HepG2 (cell line): ENCODE measurements around the gene XPC. TPM values are rescaled to one million over a fixed set of nuclear protein-coding genes. Genes with fewer than 3 reads are reported as not detected.

Experiments used
- AGO2 ChIP-seq: fragments of 200-400 bp; formaldehyde crosslinking; optimal IDR thresholded peaks from 2 replicates; pipeline ENCODE3; 2017; ENCODE audit warnings: mild to moderate bottlenecking, low read depth, low read length, moderate library complexity
- CC2D1A ChIP-seq: sonication (generic); formaldehyde crosslinking; IDR thresholded peaks from 2 replicates; pipeline ENCODE4 v1.8.1; 2023; ENCODE audit warnings: mild to moderate bottlenecking, missing genetic modification reagents
- ETV5 ChIP-seq: IDR thresholded peaks from 2 replicates; pipeline ENCODE4 v1.6.1; 2018; ENCODE audit warnings: missing biosample characterization, missing genetic modification reagents, inconsistent platforms, borderline replicate concordance
- FOXA1 ChIP-seq, 2 experiments: fragments of 450-650 bp in 1 of 2; sonication (generic) in 1 of 2; formaldehyde crosslinking in 1 of 2; IDR thresholded peaks; 2 replicates each; pipeline versions ENCODE4 v1.4.0 to v1.6.1; 2016 to 2020; ENCODE audit warnings: missing genetic modification reagents in 1 of 2
- HDAC2 ChIP-seq: sonication (generic); formaldehyde crosslinking; IDR thresholded peaks from 2 replicates; pipeline ENCODE4 v1.4.0; 2020; ENCODE audit warnings: missing genetic modification reagents
- HNF4A ChIP-seq: sonication (generic); formaldehyde crosslinking; IDR thresholded peaks from 2 replicates; pipeline ENCODE4 v1.4.0; 2020; ENCODE audit warnings: missing genetic modification reagents
- HNF4G ChIP-seq, 2 experiments: sonication (generic) in 1 of 2; formaldehyde crosslinking in 1 of 2; IDR thresholded peaks; 2 replicates each; pipeline versions ENCODE4 v1.4.0 to v1.6.1; 2011 to 2020; ENCODE audit warnings: borderline replicate concordance in 2 of 2, low read depth in 2 of 2, mild to moderate bottlenecking in 2 of 2, low read length in 1 of 2, missing genetic modification reagents in 1 of 2, moderate library complexity in 1 of 2
- LCORL ChIP-seq, 2 experiments: fragments of 450-650 bp in 1 of 2; sonication (generic) in 1 of 2; formaldehyde crosslinking in 1 of 2; IDR thresholded peaks; 2 replicates each; pipeline versions ENCODE4 v1.5.0 to v1.6.1; 2017 to 2020; ENCODE audit warnings: antibody characterized with exemption in 1 of 2, missing genetic modification reagents in 1 of 2
- MXD1 ChIP-seq: sonication (generic); formaldehyde crosslinking; IDR thresholded peaks from 2 replicates; pipeline ENCODE4 v1.4.0; 2020; ENCODE audit warnings: mild to moderate bottlenecking, missing genetic modification reagents
- NR2F2 ChIP-seq: IDR thresholded peaks from 2 replicates; pipeline ENCODE4 v1.6.1; 2012; ENCODE audit warnings: low read depth, inconsistent platforms, borderline replicate concordance
- NR2F6 ChIP-seq, 2 experiments: IDR thresholded peaks; 2 replicates each; pipeline ENCODE4 v1.6.1; 2016; ENCODE audit warnings: antibody characterized with exemption in 1 of 2, mild to moderate bottlenecking in 1 of 2
- RFX5 ChIP-seq: IDR thresholded peaks from 2 replicates; pipeline ENCODE4 v1.6.1; 2011; ENCODE audit warnings: low read depth, low read length, improper control_type of control experiment
- RXRA ChIP-seq: sonication (generic); formaldehyde crosslinking; IDR thresholded peaks from 2 replicates; pipeline ENCODE4 v1.5.1; 2020; ENCODE audit warnings: missing genetic modification reagents
- RXRB ChIP-seq: IDR thresholded peaks from 2 replicates; pipeline ENCODE4 v1.6.1; 2016; ENCODE audit warnings: borderline replicate concordance, missing genetic modification reagents, missing compliant biosample characterization
- TEAD3 ChIP-seq: optimal IDR thresholded peaks from 2 replicates; pipeline ENCODE3; 2016; ENCODE audit warnings: borderline replicate concordance
- ZBTB20 ChIP-seq: sonication (generic); formaldehyde crosslinking; IDR thresholded peaks from 2 replicates; pipeline ENCODE4 v1.8.1; 2023; ENCODE audit warnings: missing genetic modification reagents, low read depth, mild to moderate bottlenecking, borderline replicate concordance
- ZFP82 ChIP-seq: sonication (generic); formaldehyde crosslinking; IDR thresholded peaks from 2 replicates; pipeline ENCODE4 v1.5.1; 2020; ENCODE audit warnings: mild to moderate bottlenecking, missing genetic modification reagents, borderline replicate concordance
- ZMYM3 ChIP-seq: sonication (generic); formaldehyde crosslinking; IDR thresholded peaks from 2 replicates; pipeline ENCODE4 v1.5.1; 2020; ENCODE audit warnings: mild to moderate bottlenecking, missing genetic modification reagents
- ZNF224 ChIP-seq: sonication (generic); formaldehyde crosslinking; IDR thresholded peaks from 2 replicates; pipeline ENCODE4 v1.5.0; 2020; ENCODE audit warnings: mild to moderate bottlenecking, missing genetic modification reagents
- ZNF280D ChIP-seq: sonication (generic); formaldehyde crosslinking; IDR thresholded peaks from 2 replicates; pipeline ENCODE4 v1.5.1; 2020; ENCODE audit warnings: mild to moderate bottlenecking, missing genetic modification reagents
- ZNF30 ChIP-seq: sonication (generic); formaldehyde crosslinking; IDR thresholded peaks from 2 replicates; pipeline ENCODE4 v1.5.0; 2020; ENCODE audit warnings: mild to moderate bottlenecking, missing genetic modification reagents
- ZNF326 ChIP-seq: sonication (generic); formaldehyde crosslinking; IDR thresholded peaks from 2 replicates; pipeline ENCODE4 v1.4.0; 2020; ENCODE audit warnings: missing genetic modification reagents, borderline replicate concordance
- ZNF598 ChIP-seq: sonication (generic); formaldehyde crosslinking; IDR thresholded peaks from 2 replicates; pipeline ENCODE4 v1.5.1; 2020; ENCODE audit warnings: mild to moderate bottlenecking, missing genetic modification reagents, borderline replicate concordance
- ZNF879 ChIP-seq: sonication (generic); formaldehyde crosslinking; IDR thresholded peaks from 2 replicates; pipeline ENCODE4 v1.8.1; 2023; ENCODE audit warnings: missing genetic modification reagents
- polyA plus RNA-seq, 8 experiments: library from polyadenylated mRNA; depleted of rRNA in 3 of 8; stranded (reverse) in 7 of 8; unstranded in 1 of 8; fragments of >200 nt; fragmentation: Illumina TruSeq in 4 of 8; extraction: Trizol in 4 of 8; gene quantifications; 2 replicates each; pipeline versions ENCODE4 v1.2.1 to v1.2.3, GENCODE V29; 2011 to 2016; ENCODE audit warnings: low read depth in 4 of 8, missing spikeins in 1 of 8, mixed read lengths in 1 of 8; ENCODE audit not compliant: insufficient read depth in 1 of 8
- total RNA-seq, 5 experiments: library from RNA; depleted of rRNA; stranded (reverse); fragments of >200 nt; fragmentation: Illumina TruSeq; extraction: Trizol; gene quantifications; 2 replicates each; pipeline ENCODE4 v1.2.3, GENCODE V29; 2016; ENCODE audit warnings: low read depth in 1 of 5

Gene XPC
- total and polyA plus RNA-seq, 2 of the 13 experiments (the other 11 are each of a cell fraction or from before 2014, with no cell fraction given): 9.4 to 24.1 TPM

GRCh38 chr3:14201940-14202684 lies 23.7 kb upstream of the XPC start (continued):
- no peak for TF ChIP-seq ZNF598 (CRISPR knock-in tag)
- TF ChIP-seq ZNF879: no peak
- TF ChIP-seq ZNF280D (CRISPR knock-in tag): no peak
- no peak for TF ChIP-seq MXD1 (CRISPR knock-in tag)
- no peak for TF ChIP-seq RFX5
- TF ChIP-seq HNF4A: peak; percentile 66
- TF ChIP-seq CC2D1A (CRISPR knock-in tag): no peak
- TF ChIP-seq ZFP82 (CRISPR knock-in tag): no peak
- peak; percentile 75 for TF ChIP-seq HNF4G (IDR thresholded peaks at IDR 0.05; ENCODE audit: borderline replicate concordance, low read depth, low read length)
- TF ChIP-seq HNF4G (CRISPR knock-in tag; IDR thresholded peaks at IDR 0.05; ENCODE audit: borderline replicate concordance, low read depth): 0 out of 2 replicates have a peak, but pooled peaks have one; percentile 34
- no peak for TF ChIP-seq ZNF224
- TF ChIP-seq RXRB (CRISPR knock-in tag): 0 out of 2 replicates have a peak, but pooled peaks have one; percentile 39
- peak; percentile 59; the same call in 1 of the 2 replicates for TF ChIP-seq RXRA (CRISPR knock-in tag)
- TF ChIP-seq AGO2: no peak
- peak; percentile 38 for TF ChIP-seq TEAD3 (CRISPR knock-in tag)
- peak; percentile 39; the same call in 1 of the 2 replicates for TF ChIP-seq ZBTB20
- TF ChIP-seq LCORL (IDR thresholded peaks at IDR 0.05): no peak
- peak; percentile 57 for TF ChIP-seq LCORL (CRISPR knock-in tag; IDR thresholded peaks at IDR 0.05)
- no peak for TF ChIP-seq FOXA1 (IDR thresholded peaks at IDR 0.05)
- TF ChIP-seq FOXA1 (CRISPR knock-in tag; IDR thresholded peaks at IDR 0.05): peak; percentile 32; the same call in 1 of the 2 replicates
- TF ChIP-seq ZNF30: no peak
- TF ChIP-seq NR2F2: peak; percentile 51; the same call in 1 of the 2 replicates
- TF ChIP-seq ZMYM3 (CRISPR knock-in tag): peak; percentile 56; the same call in 1 of the 2 replicates
- TF ChIP-seq HDAC2 (CRISPR knock-in tag): peak; percentile 56; the same call in 1 of the 2 replicates
- TF ChIP-seq NR2F6 (IDR thresholded peaks at IDR 0.05): peak; percentile 74
- peak; percentile 76; the same call in 1 of the 2 replicates for TF ChIP-seq NR2F6 (CRISPR knock-in tag; IDR thresholded peaks at IDR 0.05)
- TF ChIP-seq ETV5 (CRISPR knock-in tag): peak; percentile 27; the same call in 1 of the 2 replicates
- TF ChIP-seq ZNF326: no peak
